Measurements from ENCODE around the gene RTN1. TPM values are rescaled to one million over a fixed set of nuclear protein-coding genes. Genes with fewer than 3 reads are reported as not detected.

Gene RTN1
- polyA plus RNA-seq, 1 donor from 2014 or later: 1,138 TPM

GRCh38 chr14:59830338-59830734 lies 40.2 kb downstream of the RTN1 start:
- Histone ChIP-seq H3K9ac (ENCODE audit: low read length) (no peak overlapping the region), H3F3A (ENCODE audit: insufficient read depth, low read length, poor library complexity, severe bottlenecking) (no peaks in the 10 kb centered on the region), H3K27me3 (ENCODE audit: insufficient read depth, low read depth, low read length) (no peaks in the 10 kb centered on the region), H4K20me1 (ENCODE audit: insufficient read depth) (no peaks in the 10 kb centered on the region), H3K9me3 (ENCODE audit: low read length) (no peaks in the 10 kb centered on the region), H3K4me3 (ENCODE audit: low read length) (no peak overlapping the region), H3K36me3 (ENCODE audit: insufficient read depth, low read length) (no peaks in the 10 kb centered on the region), H3K9me2 (ENCODE audit: insufficient read depth, low read length) (no peaks in the 10 kb centered on the region), H3K27ac (ENCODE audit: low read length) (no peak overlapping the region), H2AFZ (ENCODE audit: low read depth, low read length) (no peak overlapping the region), H3K79me2 (replicated peaks; ENCODE audit: insufficient read depth, low read length) (no peaks in the 10 kb centered on the region), H3K4me2 (ENCODE audit: low read length) (no peak overlapping the region)
- no peak for TF ChIP-seq RAD21 (conservative IDR thresholded peaks at IDR 0.05)
- TF ChIP-seq REST (IDR thresholded peaks at IDR 0.05; ENCODE audit: borderline replicate concordance): no peak
- TF ChIP-seq CTCF (IDR thresholded peaks at IDR 0.05; ENCODE audit: poor library complexity, severe bottlenecking): no peak
- TF ChIP-seq EP300 (conservative IDR thresholded peaks at IDR 0.05; ENCODE audit: poor library complexity, severe bottlenecking): no peak
- no peak for TF ChIP-seq EZH2 (IDR thresholded peaks at IDR 0.05; ENCODE audit: borderline replicate concordance, insufficient read depth, low read length, poor library complexity, severe bottlenecking)
- no peak for TF ChIP-seq TAF1 (IDR thresholded peaks at IDR 0.05; ENCODE audit: low read depth)
- no peak for TF ChIP-seq MXI1 (conservative IDR thresholded peaks at IDR 0.05; ENCODE audit: poor library complexity, severe bottlenecking)
- no peak for TF ChIP-seq POLR2AphosphoS5 (IDR thresholded peaks at IDR 0.05)
- no peak for TF ChIP-seq SMC3 (conservative IDR thresholded peaks at IDR 0.05; ENCODE audit: poor library complexity)

GRCh38 chr14:59829469-59830337 lies 40.9 kb downstream of the RTN1 start:
- H3F3A ChIP-seq (ENCODE audit: insufficient read depth, low read length, poor library complexity, severe bottlenecking): no peaks in the 10 kb centered on the region
- H3K9me2 ChIP-seq (ENCODE audit: insufficient read depth, low read length): no peaks in the 10 kb centered on the region
- no peak for TF ChIP-seq EP300 (conservative IDR thresholded peaks at IDR 0.05; ENCODE audit: poor library complexity, severe bottlenecking)
- no peak for TF ChIP-seq POLR2AphosphoS5 (IDR thresholded peaks at IDR 0.05)
- no peak for TF ChIP-seq TAF1 (IDR thresholded peaks at IDR 0.05; ENCODE audit: low read depth)
- TF ChIP-seq MXI1 (conservative IDR thresholded peaks at IDR 0.05; ENCODE audit: poor library complexity, severe bottlenecking): no peak
- TF ChIP-seq EZH2 (IDR thresholded peaks at IDR 0.05; ENCODE audit: borderline replicate concordance, insufficient read depth, low read length, poor library complexity, severe bottlenecking): no peak
- no peak for TF ChIP-seq REST (IDR thresholded peaks at IDR 0.05; ENCODE audit: borderline replicate concordance)
- no peak for TF ChIP-seq SMC3 (conservative IDR thresholded peaks at IDR 0.05; ENCODE audit: poor library complexity)
- TF ChIP-seq CTCF (IDR thresholded peaks at IDR 0.05; ENCODE audit: poor library complexity, severe bottlenecking): no peak
- no peak for TF ChIP-seq RAD21 (conservative IDR thresholded peaks at IDR 0.05)
- no peaks in the 10 kb centered on the region for H3K27me3 ChIP-seq (ENCODE audit: insufficient read depth, low read depth, low read length)
- H3K9me3 ChIP-seq (ENCODE audit: low read length): no peaks in the 10 kb centered on the region
- no peaks in the 10 kb centered on the region for H3K36me3 ChIP-seq (ENCODE audit: insufficient read depth, low read length)
- no peak overlapping the region for H2AFZ ChIP-seq (ENCODE audit: low read depth, low read length)
- no peaks in the 10 kb centered on the region for H4K20me1 ChIP-seq (ENCODE audit: insufficient read depth)
- H3K4me3 ChIP-seq (ENCODE audit: low read length): no peak overlapping the region
- no peaks in the 10 kb centered on the region for H3K79me2 ChIP-seq (replicated peaks; ENCODE audit: insufficient read depth, low read length)
- no peak overlapping the region for H3K4me2 ChIP-seq (ENCODE audit: low read length)
- H3K9ac ChIP-seq (ENCODE audit: low read length): no peak overlapping the region
- H3K27ac ChIP-seq (ENCODE audit: low read length): no peak overlapping the region

All from neural cell (in vitro differentiated cells).